ENCODE data around the gene AUTS2.

Gene AUTS2

DNA sequence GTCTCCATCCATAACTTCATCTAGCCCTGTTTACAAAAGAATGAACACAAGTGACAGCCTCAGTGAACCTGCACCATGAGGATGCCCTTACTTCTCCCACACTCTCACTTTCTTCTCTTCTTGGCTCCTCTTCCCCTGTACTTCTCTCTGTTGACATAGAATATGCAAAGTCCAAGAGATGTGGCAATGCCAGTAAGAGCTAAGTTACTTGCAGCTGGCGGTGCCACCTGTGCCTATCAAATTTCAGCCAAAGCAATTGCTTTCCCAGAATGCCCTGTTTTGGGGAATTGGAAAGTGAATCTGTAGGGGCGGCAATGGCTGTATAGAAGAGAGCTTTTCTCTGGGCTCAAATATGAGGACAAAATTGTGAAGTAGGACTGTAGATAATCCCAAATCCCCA is 557.8 kb downstream of the AUTS2 start:
- DNase-seq = no peak

DNA sequence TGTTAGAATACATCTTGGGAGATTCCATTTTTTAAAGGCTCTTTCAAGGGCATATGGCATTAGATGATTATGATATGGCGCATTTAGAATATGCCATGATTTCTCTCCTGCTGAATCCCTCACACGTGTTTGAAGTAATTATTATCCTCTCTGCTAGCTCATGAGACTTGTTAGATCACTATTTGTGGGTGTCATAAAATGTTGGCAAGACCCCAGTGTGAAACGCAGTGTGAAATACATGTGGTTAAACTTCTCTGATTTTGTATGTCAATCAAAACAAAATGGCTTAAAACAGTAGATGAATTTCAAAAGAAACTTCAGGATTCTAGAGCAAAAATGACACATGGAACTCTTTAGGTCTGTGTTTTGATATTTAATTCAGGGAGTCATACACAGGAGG is 560.8 kb downstream of the AUTS2 start:
- no peak for DNase-seq

DNA sequence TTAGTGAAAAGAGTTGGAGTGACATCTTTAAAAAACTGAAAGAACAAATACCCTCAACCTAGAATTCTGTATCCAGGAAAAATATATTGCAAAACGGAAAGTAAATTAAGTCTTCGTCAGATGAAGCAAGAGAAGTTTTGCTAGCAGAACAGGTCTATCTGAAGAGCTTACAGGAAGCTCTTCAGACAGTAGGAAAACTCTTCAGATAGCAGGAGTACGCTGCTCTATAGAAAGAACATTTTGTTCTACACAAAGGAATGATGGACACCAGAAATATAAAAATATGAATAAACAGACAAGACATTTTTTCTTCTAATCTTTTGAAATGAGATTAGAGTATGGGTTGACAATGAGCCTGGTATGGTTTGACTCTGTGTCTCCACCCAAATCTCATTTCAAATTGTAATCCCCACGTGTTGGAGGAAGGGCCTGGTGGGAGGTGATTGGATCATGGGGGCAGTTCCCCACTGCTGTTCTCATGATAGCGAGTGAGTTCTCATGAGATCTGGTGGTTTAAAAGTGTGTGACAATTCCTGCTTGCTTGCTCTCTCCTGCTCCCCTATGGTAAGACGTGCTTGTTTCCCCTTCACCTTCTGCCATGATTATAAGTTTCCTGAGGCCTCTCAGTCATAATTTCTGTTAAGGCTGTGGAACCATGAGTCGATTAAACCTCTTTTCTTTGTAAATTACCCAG is 567.3 kb downstream of the AUTS2 start:
- DNase-seq = no peak

DNA sequence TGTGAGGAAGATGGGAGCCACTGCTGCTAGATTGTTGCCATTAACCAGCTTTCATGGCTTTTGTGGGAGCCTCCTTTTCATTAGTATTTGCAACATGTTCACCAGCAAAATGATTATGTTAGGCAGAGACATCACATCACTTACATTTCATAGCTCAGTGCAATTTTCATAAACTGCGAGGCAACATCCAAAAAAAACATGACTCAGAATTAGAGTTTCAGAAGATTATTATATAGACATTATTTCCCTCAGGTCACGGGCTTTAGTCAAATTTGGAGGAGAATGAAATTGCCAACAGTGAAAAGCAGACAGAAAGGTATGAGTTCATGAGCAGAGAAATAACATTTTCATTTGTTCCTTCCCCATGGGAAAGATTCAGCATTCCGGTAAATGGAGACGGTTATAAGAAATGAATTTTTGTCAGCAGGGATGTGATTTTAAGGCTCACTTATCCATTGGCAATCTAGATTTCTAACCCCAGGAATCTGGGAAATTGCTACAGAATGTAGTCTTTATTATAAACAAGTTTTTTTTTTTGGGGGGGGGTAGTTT is 573.2 kb downstream of the AUTS2 start:
- DNase-seq = no peak

DNA sequence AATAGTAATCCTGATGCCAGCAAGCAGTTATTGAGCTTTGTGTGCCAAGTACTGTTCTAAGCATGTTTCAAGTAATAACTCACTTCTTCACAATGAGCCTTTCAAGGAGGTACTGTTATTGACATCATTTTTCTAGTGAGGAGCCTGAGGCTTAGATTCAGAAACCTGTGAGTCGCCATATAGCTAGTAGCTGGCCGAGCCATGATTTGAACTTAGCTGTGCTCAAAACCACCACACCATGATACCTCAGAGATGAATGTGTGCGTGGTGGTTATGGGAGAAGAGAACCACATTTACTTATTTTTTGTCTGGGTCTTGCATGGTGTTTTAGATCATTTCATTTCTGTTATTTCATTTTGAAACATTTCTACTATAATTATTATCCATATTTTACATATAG is 578.9 kb downstream of the AUTS2 start:
- DNase-seq = no peak

DNA sequence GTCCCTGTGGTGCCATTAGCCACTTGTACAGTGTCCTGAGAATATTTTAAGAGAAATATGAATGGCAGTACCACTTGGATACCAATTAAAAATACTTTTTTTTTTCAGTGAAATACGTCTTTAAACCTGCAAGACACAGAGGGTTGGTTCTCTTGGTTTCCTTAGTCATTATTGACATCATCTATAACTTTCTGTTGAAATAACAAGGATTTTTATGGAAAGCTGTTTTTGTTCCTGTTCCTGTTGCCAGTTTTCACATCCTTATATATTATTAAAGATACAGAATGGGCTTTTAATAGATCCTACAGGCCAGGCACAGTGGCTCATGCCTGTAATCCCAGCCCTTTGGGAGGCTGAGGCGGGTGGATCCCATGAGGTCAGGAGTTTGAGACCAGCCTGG is 579.9 kb downstream of the AUTS2 start:
- DNase-seq = no peak

DNA sequence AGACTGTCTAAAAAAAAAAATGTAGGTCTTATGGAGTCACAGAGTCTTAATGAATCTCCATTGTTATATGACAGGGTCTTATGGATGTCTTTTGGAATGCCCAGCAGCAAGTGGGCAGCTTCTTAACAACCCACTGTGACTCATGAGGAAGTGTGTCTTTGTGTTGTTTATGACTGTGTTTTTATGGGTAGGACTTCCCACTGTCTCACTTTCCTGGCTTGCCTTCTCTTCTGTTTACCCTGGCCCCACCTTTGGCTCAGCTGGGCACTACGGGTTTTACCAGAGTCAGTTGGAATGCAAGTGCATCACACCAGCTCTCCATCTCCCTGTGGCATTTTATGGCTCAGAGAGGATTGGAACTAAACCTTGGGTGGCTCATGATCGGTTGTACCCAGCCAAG is 580.5 kb downstream of the AUTS2 start:
- no peak for DNase-seq

DNA sequence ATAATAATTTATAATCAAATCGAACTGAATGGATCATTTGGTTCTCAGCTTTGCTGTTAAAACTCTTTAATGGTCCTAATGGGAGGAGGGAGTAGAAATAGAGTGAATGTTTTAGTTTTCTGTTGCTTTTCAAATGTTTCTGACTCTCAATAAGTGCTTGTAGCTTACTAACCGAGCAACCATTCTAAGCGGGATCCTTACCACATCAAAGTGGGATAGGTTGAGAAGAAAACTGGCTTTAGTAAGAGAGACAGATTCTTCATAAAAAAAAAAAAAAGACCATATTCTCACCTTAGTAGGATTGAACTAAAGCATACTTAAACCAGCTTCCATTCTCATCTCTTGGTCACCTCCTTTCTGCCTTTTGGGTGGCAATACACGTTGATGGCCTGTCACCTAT is 584.2 kb downstream of the AUTS2 start:
- DNase-seq = no peak

DNA sequence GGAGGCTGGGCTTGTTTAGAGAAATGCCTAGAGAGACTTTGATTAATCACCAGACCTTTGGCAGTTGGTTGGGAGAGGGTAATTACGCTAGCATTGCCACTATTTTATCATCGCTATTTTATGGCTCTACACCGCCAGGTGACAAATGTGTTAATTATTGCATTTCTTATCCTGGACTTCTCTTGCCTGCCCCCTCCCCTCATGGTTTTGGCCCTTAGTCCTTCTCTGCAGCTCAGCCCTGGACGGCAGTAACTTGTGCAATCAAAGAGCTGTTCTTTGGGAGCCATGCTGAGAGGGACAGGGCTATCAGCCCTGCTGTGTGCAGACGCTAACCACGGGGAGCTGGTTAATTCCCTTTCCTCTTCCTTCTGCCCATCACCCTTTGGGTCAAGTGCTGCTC is 585.0 kb downstream of the AUTS2 start:
- no peak for DNase-seq

DNA sequence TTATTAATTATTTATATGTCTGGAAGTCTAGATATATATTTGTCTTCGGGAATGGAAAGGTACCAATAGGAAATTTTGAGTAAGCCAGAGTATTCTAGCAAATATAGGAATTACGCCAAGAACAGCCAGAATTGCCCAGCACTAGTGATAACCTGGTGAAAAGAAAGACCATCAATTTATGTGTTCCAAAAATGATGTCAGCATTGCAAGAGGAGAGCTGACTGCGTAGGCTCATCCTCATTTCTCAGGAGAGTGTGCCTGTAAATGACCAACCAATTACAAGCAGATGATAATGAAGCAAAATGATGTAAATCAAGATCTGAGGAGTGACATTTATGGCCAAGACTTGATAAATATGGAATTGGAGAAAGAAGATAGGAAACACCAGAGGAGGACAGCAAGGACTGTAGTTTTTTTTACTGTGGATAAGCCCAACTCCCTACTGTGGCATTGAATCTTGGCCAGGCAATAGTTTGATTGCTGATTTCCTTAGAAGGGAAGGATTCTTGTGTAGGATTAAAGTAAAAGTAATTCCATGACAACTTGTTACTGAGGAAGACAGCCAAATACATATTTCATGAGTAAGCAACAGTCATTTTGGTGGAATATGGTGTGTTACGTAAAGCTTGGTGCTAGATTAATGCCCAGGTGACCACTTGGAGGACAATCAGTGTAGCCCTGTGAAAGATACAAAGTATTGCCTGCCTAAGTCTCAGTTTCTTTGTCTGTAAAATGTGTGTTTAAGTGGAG is 590.8 kb downstream of the AUTS2 start:
- no peak for DNase-seq

DNA sequence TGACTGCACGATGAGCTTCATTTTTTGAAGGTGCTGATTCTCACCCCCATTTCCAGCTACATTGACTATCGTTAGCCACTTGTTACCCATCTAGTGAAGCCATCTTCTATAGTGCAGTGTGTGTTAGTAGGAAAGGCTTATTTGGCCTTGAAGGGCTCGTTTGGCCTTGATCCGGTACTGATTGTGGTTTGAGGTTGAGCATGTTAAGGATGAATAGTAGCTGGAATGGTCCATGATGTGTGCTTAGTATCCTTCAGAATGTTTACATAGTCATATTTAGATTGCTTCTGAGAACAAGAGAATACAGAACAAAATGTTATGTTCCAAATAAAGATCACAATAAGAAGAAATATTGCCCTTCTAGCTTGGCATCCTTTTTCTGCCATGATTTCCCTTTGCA is 591.5 kb downstream of the AUTS2 start:
- no peak for DNase-seq

DNA sequence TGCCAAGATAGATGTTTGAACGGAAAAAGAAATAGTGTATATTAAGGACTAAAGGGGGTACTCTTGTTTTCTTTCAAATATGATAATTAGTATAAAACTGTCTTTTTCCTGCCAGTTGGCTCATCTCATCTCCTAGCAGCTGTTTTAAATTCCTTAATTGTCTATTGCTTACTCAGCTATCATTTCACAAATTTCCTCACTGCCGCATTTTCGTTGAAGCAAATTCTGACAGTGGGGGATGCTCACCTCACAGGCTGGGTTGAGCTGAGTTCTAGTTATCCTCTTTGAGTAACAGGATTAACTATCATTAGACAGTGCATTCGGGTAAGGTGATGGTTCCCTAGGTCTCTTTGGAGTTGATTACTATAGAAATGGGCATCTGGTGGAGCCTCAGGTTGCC is 592.0 kb downstream of the AUTS2 start:
- no peak for DNase-seq

DNA sequence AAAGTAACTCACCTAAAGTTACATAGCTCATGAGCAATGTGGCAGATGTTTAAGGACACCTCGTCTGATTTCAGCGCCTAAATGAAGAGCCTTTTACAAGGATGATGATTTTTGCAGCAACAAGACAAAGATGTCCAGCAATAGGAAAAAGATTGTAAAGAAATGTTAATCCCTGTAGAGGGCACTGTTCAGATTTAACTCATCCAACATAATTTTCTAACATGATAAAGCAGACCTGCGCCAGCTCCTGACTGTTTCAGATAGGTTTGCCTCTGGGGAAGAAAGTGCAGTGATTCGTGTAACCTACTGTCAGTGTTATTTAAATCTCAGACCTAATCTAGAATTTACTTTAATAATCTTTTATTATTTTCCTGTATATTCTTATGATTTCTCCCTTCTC is 595.2 kb downstream of the AUTS2 start:
- DNase-seq = no peak

DNA sequence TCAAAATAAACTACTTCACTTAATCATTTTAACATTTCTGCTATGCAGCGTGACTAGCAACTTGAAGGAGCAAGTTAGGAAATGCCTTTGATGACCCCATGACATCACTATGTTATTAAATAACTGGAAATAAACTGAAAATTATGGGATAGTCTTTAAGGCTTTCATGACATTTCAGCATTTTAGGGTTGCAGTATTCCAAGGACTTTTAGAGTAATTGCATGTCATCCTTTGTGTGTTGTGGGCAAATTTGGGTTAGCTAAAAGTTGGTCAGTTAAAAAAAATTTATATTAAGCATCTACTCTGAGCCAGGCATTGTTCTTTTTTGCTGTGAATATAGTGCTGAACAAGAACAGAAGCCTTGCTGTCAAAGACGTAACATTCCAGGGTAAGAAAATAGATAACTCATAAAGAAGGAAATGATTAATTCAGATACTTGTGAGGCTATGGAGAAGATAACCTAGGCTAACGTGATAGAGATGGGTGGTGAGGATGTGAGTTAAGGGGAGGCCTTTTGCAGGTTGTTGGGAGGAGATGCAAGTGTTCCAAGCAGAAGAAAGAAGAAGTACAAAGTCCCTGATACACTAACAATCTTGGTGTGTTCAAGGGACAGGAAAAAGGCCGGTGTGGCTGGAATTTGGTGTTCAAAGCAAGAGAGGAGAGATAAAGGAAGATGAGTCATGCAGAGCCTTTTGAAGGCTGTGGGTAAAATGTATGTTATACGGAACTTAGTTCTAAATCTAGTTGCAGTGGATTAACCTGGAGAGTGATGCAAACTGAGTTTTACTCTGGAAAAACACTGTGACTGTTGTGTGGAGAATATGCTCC is 610.2 kb downstream of the AUTS2 start:
- DNase-seq = no peak

DNA sequence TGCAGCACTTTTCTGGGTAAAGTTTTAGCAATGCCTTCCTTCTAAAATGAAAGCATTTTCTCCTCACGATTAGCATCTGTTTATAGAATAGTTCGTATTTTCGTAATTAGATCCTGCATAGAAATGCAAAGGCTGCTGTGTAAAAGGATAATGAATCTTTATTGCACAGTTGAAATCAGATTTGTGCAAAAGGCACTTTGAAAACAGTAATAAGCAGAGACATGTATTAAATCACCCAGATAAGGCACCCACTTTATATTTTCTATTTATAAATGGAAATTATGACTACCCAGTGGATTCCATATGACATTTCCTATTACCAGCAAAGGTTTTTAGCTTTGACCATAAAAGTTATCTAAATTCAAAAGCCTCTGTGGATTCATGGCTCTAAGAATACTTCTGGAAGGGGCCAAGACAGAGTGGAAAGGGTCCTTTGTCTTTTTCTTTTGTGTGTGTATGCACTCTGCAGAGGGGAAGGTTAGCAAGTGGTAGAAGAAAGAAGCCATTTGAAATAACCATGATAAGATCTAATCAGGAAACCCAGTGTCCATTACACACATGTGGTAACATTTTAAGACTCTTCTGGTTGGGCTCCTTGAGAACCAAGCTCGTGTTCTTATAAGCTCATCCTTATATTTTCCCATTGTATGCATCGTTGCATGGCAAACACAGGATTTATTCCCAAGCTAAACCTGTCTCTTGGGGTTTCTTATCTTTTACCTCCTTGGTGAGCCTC is 612.1 kb downstream of the AUTS2 start:
- DNase-seq = no peak

DNA sequence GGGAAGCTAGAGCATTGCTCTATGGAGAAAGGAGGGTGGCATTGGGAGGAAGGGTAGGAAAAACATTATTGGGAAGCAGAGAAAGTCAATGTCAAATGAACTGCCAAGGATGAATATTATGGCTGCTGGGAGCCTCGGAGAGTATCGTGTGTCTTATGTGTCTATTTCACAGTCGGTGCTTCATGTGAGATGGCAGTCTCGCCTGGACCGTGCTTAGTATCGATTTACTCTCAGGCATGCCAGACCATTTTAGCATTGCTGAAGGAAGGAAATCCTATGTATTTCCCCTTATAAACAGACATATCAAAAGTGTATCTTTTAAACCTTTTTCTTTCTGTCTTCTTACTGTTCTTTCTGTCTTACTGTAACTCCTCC is 612.6 kb downstream of the AUTS2 start:
- DNase-seq = no peak

DNA sequence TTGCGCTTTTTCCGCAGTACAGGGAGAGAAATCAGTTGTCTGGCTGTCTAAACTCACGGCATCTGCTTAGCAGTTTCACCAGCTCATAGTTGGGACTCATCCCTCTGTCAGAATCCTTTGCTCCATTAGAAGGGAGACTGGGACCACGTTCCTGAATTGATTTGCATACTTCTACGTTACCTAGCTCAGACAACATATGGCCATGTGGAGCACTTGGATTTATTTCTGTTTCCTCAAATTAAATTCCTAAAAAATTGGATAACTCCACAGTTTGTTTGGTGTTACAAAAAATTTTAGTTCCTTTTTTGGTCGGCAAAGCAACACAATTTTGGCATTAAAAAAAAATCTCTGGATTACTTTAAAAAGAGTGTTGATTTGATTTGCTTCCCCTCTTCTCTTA is 614.0 kb downstream of the AUTS2 start:
- DNase-seq = no peak

DNA sequence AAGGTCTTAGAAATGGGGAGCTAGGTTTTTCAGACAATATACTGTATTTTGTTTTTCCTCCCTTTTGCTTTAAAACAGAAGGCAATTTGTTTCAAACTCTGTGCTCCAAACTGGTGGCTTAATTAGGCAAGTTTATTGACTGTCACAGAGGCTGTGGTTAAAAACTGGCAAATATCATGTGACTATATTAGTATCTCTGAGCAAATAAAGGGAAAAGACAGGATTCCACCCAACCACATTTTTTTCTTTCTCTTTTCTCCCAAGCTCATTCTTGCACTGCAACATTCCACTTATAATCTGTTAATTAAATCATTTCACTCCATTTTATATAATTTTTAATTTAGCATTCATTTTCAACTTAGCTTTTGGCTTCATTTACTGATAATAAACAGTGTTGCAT is 615.8 kb downstream of the AUTS2 start:
- DNase-seq = no peak

DNA sequence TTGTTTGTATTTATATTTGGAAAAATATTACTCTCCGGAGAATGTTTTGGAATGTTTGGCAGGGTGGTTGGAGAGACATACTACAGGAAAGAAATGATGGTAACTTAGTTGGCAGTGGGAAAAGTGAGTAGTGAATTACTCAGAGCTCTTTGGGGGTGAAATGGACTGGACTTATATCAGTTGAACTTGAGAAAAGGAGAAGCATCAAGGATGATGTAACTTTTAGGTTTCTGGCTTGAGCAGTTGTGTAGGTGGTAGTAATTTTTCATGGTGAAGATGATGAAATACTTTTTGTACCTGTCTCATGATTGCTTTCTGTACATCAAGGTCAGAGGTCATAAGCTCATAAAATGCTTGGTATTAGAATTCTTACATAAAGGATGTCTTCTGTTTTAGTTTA is 617.2 kb downstream of the AUTS2 start:
- no peak for DNase-seq

DNA sequence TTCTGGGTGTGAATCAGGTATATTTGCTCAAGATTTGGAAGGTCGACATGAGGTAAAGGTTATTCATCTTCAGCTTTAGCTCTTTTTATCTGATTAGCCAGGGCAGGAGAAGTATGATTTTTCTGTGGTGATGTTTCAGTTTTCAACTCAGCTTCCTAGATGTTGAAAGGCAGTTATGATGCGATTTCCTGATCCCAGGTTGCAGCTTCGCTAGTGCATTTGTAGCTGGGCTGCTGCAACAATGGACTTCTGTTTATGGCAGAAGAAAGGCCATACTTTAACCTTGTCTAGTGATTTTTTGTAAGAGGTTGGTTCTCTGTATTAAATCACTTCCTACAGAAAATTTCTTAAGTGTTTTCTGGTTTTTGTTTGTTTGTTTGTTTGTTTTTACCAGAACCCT is 619.3 kb downstream of the AUTS2 start:
- DNase-seq = no peak

DNA sequence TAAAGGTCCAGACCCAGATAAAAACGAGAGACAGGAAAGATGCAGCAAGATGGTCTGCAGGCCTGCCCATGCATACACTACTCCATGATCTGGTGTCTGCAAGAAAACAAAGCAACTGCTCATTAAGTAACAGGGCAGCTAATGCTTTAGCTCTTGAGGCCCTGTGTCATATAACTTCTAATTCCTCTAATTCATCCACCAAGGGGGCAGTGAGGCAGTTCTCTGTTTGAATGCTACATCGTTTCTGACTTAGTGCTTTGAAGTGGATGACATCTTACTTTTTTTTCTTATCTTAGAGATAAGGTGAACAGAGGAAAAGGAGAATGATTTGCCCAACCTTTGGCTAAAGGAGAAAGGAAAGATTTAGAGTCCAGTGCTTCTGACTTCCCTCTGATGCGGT is 619.7 kb downstream of the AUTS2 start:
- no peak for DNase-seq

DNA sequence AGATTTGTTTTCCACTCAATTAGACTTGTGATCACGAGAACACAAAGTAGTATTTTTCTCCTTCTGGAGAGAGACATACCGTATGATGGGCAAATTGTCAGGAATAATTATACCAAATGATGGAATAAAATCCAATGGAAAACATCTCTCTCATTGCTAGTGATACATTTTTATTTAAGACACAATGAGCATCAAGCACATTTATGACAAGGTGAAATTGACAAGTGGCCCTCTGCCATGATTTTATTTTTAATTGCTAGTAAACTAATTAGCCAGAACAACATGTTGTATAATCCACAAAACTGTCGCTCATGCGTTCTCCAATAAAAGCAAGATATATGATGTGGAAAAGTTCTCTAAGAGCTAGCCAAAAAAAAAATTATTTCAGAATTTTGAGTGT is 620.8 kb downstream of the AUTS2 start:
- DNase-seq = no peak

DNA sequence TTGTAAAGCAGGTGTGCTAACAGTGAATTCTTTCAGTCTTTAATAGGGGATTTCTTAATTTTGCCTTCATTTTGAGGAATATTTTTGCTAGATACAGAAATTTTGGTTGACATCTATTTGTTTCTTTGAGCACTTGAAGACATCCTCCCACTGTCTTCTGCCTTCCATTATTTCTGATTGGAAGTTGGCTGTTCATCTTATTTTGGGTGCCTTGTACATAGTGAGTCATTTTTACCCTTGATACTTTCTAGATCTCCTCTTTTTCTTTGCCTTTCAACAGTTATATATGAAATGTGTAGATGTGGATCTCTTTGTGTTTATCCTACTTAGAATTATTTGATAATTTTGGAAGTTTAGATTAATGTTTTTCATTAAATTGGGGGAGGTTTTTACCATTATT is 631.0 kb downstream of the AUTS2 start:
- no peak for DNase-seq

All from effector CD8-positive, alpha-beta T cell (primary cell).